ENCODE results near the gene SYK.
A peak's percentile ranks its signal among the peaks of the same experiment; 100 is the strongest.
"Not testable (repeated sequence)": the region's sequence is repeated elsewhere in the genome, so short reads cannot be mapped to it uniquely, and the experiment has no call there.

Gene SYK

DNA sequence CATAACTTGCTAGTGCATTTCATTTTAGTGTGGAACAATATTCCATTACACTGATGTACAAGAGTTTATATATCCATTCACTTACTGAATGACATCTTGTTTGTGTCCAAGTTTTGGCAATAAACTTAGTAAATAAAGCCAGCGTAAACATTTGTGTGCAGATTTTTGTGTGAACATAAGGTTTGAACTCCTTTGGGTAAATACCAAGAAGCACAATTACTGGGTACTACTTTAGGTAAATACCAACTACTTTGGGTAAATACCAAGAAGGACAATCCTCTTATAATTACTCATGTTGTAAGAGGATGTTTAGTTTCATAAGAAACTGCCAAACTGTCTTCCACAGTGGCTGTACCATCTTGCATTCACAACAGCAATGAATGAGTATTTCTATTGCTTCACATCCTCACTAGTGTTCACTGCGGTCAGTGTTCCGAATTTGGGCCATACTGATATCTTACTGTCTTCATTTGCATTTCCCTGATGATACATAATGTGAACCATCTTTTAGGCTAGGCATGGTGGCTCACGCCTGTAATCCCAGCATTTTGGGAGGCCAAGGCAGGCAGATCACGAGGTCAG lies 2.3 kb upstream of the SYK start:
- DNase-seq: no peak

DNA sequence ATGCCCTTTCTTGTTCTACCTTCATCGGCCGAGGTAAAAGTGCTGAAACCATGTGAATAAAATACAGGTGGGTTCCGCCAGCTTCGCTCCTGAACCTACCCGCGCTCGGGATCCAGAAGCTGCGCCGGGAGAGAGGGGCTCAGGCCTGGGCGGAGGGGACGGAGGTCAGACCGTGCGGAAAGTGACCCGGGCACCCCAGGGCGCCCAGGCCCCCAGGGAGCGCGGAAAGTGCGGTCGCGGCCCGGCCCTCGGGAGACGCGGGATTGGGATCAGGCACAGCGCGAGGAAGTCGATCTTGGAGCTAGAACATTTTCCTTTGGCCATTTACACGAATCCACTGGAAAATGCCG lies 329 bp downstream of the SYK start:
- no peak for DNase-seq

DNA sequence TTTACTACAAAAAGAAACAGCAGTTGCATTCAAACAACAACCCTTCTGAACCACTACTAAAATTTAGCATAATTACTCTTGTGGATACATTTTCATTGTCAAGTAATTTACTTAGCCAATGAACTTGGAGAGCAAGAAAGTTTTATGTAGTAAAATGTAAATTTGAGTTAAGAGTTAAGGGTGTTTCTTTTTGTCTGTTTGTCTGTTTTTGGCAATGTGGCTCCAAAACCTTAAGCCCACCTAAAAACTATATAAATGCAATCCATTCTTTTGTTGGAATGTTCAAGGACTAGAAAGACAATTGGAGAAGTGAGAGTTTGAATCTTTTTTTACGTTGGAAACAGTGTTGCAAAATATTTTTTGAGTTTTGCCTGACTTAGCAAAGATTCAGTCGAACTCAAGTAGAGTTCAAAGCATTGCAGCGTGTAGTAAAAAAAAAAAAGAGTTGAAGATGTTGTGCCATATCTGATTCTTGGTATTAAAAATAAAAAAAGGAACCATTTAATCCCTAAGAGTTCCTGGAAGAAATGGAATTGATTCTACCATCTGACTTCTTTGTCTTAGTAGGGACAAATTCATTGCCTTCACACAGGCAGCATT lies 867 bp downstream of the SYK start:
- DNase-seq: no peak

DNA sequence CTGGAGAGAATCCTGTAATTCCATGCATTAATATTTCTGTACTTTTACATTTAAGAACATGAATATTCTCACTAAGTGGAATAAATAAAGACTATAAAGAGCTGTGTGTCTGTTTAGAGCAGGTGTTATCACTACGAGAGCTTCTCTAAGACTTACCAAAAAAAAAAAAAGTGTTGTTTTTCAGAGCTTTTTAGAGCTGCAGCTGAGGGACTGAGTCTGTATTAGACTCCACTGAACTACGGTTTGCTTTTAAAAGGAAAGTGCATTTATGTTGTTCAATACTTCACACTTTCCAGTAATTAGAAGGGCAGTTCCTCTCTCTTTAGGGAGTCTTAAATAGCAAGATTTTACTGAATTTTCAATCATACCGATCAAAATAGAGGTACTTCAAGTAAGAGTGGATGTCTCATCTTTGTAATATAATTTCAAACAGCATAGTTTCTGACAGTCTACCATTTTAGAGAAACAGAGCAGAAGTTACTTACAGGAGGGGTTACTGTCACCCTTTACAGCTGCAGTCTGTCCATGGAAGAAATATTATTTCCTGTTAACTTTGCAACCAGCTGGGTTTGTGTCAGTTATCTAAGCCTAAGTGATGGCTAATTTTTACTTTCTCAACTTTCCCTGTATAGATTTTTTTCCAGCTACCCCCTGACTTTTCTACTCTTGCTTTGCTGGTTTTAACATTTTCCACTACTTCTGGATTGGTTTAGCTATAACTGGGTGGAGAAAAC lies 2.4 kb downstream of the SYK start:
- DNase-seq: no peak

DNA sequence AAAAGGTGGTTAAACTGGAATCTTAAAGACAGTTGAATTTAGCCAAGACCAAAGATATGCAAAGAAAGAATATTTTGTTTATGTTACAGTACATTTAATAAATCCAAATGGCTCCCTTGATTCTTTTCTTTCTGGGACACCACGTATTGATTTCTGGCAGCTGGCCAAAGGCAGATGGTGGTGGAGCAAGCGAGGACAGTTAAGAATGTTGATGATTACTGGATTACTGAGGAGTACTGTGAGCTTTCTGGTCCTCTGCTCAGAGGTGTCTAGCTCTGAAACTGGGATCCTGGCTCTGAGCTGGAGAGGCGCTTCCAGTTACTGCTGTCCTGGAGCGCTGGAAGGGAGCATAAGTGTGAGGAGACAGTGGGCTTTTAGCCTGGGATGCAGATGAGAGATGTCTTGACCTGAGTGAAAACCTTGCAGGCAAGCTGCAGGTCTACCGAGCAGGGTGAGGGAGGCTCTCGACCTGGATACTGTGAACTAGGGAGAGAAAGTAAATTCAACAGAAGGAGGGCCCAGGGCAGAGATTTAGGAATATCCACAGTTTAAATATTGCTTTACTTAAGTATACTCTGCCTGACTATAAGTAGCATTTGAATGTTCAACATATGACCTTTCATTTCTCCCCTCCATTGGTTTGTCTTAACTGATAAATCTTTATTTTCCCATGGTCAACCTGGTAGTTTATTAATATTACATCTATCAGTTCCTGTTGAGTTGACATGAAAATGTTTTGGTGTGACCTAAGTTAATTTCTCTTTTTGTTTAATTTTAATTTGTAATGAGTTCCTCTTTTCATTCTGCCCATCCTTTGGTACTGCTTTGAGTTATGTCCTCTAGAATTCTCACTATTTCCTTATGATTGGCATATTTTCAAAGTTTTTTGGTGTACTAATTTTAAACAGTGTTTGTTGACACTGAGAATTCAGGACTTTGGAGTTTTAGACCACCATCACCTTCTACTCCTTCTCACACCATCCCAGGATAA lies 3.7 kb downstream of the SYK start:
- peak; percentile 40 for DNase-seq

DNA sequence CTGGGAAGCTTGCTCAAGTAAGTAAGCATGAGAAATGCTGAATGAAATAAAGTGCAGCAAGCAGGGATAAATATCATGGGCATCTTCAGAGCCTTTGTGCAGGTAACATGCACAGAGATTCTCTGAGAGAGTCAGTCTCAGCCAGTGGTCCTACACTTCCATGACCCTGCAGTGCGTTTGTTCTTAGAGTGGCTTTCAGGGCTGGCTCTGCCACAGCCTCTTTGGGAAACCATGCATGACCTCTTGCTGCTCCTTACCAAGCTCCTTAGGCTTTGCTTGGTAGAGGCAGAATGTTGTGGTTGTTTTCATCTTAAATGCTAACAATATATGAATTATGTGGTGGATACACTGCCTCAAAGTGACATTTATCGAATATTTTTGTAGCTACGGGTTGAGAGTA lies 5.4 kb downstream of the SYK start:
- no peak for DNase-seq

DNA sequence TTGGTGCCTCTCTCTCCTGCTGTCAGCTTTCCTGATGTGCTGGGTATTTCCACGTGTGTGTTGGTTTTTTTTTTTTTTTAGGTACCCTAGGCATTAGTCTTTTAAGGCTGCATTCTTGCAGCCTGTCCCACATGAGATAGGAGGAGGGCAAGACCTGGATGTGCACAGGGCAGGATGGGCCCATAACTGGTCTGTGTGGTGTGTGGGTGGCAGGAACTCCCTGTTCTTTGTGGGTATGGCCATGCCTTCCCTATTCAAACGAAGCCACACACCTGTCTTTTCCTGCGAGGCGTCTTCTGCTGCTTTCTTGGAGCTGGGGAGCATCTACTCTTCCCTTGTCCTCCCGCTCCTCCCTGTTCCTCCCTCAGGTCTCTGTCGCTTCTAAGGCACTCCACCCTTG lies 6.8 kb downstream of the SYK start:
- DNase-seq: no peak

DNA sequence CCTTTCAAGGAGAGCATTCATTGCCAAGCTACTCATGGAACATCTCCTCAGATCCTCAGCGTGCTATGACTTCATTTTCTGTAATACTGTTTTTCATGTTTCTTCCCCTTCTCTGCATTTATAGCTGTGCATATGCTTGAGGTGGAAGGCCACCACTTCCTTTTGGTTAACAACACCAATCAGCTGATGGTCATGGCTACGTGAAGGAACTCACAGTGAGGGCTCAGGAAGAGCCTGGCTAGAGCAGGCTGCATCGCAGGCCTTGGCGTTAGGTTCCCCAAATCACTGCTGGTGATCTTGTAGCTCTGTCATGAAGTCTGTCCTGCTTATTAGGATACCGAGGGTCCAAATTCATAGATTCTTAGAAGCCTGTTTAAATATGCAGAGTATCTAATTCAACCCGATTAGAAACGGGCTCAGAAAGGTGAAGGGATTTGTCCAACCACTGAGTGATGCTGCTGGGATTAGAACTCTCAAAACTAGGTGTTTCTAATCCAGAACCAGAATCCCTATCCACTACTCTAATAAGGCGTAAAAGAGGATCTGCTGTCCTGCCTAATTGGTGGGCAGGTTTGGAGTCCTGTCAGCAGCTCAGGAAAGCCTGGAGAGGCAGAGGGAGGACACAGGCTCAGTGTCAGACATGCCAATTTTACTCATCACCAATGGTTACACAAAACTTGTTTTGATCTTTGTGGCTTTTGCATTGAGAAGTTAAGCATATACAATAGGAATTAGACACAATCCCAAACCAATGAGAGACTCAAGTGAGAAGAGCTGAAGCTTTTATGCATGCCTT lies 7.5 kb downstream of the SYK start:
- no peak for DNase-seq

DNA sequence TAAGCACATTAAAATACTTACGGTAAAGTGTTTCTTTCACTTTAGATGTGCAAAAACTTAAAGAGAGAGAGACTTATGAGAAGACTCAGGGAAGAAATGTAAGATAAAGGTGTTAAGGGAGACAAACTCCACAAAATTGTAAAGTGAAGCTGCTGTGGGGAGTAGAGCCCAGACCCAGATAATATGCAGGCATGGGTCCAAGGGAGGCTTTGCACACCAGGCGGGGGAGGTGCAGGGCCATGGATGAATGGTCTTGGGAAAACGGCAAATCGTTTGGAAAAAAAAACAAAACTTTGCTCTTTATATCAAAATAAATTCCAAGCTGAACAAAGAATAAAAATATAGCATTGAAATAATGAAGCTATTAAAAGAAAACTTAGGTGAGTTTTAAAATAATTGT lies 9.1 kb downstream of the SYK start:
- DNase-seq: no peak

DNA sequence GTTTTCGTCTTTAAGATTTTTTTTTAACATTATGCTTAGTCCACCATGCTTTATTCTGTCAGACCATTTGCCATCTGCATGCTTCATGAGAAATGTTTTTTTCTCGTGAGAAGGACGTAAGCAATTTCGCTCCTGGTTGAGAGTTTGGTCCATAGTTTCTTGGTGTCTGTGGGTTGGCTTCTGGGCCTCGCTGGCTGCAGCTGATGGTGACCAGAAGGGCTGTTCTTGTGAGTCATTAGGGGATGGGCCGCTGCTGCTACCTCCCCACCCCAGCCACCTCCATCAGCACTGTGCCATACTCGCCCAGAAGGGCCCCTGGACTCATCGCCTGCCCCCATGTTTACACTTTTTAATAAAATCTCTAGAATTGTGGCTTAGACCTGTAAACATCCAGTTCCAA lies 11.4 kb downstream of the SYK start:
- DNase-seq: no peak

DNA sequence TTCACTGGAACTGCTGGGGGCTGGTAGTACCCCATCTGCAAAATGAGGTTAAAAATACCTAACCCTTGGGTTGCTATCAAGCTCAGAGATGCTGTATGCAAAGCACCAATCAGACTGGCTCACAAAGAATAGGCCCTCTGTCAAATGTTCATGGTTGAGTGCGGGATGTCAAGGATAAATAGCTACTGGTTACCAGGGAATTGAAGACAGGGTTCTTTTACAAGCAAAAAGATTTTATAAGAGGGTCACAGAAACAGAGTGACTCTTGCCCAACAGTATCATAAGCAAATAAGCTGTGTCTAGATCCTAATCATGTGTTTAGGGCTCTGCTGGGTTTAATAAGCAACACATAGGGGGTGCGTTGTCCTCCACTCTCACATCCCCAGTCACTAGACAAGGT lies 11.9 kb downstream of the SYK start:
- no peak for DNase-seq

DNA sequence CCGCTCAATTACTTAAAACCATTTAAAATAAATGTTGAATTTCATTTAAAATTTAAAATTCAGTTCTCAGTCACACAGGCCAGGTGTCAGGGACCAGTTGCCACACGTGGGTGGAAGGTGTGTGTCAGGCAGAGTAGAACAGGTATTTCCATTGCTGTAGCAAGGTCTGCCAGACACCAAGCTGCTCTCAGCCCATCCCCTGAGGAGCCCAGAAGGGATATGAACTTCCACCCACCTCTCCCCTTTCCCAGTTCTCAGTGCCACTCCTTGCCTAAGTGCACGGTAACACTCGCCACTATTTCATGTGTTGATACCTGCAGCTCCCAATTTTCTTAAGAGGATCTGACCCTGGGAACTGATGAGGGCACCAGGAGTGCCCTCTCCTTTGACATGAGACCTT lies 12.7 kb downstream of the SYK start:
- no peak for DNase-seq

DNA sequence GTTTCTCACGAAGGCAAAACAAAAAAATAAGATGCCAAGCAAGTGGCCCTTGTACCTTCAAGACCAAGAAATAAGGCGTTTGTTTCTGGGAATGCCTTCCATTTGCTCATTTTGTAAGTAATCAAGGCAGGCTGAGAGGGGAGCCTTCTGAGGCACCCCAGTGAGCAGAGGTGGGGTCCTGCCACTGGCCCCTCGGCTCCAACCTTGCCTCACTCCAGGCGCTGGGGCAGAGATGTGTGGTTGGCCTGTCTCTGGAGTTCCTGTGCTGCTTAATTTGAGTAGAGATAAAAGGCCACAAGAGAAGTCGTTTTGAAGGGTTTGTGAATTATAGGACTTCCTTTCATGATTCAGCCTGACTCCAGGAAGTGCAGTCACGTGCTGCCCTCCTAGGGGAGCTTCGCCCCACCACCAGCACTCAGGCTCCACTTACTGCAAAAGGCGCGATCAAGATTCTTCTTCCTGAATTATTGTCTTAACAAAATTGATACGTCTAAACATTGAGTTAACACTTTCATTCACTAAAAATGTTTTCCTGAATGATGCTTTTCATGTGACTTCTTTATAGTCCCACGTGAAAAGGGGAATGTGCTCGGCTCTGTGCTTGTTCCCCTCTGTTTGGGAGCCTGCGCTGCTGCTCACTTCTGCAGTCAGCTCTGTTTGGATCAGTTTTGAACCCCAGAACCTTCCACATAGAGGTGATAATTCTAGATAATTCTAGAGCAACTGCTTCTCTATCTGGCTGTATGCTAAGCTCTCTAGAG lies 13.7 kb downstream of the SYK start:
- DNase-seq: no peak

DNA sequence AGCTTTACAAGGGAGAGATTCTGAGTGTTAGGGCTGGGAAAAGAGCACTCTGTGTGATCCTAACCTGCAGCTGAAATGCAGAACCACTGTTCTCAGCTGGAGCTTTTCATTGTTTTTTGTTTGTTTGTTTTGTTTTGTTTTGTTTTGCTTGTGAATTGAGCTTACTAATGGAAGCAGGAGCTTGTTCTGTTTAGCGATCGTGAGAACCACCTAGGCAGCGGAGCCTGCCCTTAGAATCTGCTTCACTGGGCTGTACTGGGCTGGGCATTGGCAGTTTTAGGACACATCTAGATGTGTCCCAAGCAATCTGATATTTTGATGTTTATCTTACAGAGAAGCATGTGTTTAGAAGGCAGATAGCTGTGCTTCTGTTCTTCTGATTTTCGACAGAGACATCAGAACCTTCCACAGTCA lies 14.3 kb downstream of the SYK start:
- no peak for DNase-seq

DNA sequence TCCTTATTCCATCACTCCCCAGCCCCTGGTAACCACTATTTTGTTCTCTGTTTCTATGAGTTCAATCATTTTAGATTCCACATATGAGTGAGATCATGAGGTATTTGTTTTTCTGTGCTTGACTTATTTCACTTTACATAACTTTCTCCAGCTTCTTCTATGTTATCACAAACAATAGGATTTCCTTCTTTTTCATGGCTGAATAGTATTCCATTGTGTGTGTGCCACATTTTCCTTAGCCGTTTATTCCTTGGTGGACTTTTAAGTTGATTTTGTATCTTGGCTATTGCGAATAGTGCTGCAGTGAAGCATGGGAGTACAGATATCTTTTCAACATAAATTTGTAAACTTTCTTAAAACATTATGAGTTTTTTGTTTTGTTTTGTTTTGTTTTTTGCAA lies 15.1 kb downstream of the SYK start:
- DNase-seq: no peak

DNA sequence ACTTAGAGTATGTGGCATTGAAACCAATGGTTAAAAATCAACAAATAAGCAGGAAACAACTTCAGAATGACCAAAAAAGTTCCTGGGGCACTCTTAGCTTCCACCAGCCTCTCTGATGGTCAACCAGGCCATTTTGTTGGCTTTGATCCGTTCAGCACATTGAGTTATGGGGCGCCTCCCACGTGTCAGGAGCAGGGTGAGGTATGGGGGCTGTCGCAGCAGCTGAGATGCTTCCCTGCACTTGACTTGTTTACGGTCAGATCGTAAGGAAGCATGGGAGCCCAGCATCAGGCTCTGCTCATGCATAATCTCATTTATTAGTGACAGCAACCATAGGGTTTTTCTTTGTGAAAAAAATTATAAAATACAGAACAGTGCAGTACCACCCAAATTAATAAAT lies 16.7 kb downstream of the SYK start:
- no peak for DNase-seq

DNA sequence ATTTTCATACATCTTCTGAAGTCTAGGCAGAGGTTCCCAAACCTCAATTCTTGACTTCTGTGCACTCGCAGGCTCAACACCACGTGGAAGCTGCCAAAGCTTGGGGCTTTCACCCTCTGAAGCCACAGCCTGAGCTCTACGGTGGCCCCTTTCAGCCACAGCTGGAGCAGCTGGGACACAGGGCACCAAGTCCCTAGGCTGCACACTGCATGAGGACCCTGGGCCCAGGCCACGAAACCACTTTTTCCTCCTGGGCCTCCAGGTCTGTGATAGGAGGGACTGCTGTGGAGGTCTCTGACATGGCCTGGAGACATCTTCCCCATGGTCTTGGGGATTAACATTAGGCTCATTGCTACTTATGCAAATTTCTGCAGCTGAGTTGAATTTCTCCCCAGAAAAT lies 18.8 kb downstream of the SYK start:
- DNase-seq: not testable (repeated sequence)

DNA sequence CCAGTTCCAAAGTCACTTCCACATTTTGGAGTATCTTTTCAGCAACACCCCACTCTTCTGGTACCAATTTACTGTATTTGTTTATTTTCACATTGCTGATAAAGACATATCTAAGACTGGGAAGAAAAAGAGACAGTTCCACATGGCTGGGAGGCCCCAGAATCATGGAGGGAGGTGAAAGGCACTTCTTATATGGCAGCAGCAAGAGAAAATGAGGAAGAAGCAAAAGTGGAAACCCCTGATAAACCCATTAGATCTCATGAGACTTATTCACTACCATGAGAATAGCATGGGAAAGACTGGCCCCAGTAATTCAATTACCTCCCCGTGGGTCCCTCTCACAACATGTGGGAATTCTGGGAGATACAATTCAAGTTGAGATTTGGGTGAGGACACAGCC lies 19.6 kb downstream of the SYK start:
- DNase-seq: not testable (repeated sequence)

DNA sequence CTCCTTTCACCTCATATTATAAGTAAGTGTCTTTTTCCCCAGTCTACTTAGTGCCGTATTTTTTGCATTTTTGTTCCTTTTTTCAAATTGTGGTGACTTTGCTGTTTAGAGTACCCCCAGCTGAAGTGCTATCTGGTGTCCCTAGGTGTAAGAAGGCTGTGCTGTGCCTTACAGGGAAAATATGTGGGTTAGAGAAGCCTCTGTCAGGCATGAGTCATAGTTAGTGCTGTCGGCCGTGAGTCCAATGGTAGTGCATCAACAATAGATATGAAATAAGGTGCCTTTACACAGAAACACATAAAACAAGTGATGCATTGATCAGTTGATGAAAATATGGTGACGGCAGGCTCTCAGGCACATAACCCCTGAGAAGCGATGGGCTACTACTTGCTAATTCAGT lies 20.1 kb downstream of the SYK start:
- DNase-seq: no peak

DNA sequence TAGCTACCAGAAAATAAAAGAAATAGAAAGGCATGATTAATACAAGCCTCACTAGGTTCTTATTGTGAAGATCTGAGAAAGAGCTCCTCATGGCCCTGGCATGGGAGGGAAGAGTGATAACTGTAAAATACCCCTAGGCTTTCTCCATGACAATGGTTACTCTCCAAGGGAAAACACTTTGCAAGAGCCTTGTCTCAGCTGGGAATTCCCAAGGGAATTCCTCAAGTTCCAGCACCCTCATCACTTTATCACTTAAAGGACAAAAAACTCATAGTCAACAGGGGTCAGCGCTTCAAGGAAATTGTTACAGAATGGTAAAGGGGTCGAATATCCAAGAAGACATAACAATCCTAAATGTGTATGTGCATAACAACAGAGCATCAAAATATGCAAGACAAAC lies 21.2 kb downstream of the SYK start:
- no peak for DNase-seq

DNA sequence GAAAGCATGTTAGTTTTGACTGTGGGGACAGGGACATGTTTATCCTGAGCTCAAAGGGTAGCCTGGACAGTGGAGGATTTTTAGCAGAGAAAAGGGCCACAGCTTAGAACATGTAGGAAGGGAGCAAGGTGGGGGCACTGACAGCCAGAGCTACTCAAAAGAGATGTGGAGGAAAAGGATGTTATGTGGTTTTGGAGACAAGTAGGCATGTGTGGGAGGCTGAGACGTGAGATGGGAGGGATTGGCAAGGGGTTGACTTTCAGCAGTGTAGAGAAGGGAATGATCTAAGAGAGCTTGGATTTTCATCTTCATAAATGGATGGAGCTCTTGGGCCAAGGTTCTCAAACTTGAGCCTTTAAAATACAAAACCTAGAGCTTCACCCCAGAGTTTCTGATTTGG lies 24.0 kb downstream of the SYK start:
- no peak for DNase-seq

Data from femur (tissue), 1 donor.